ENCODE data around the gene SLC7A6OS. TPM values are rescaled to one million over a fixed set of nuclear protein-coding genes. Genes with fewer than 3 reads are reported as not detected.

The SLC7A6OS gene
- total and polyA plus RNA-seq, 2 experiments from 2014 or later: 16.4 to 17.9 TPM

- H3K4me3 Mint-ChIP-seq: no peak overlapping the region
- peaks cover 10% of the 10 kb centered on the region for H3K4me1 Mint-ChIP-seq
- Histone ChIP-seq H4K20me1 (replicated peaks; ENCODE audit: insufficient read depth) (peaks cover 19% of the 10 kb centered on the region; the same call in 1 of the 2 replicates), H3K27ac (ENCODE audit: low read depth) (no peak overlapping the region), H3K9me2 (ENCODE audit: insufficient read depth) (no peaks in the 10 kb centered on the region), H3F3A (replicated peaks; ENCODE audit: low read depth) (no peaks in the 10 kb centered on the region), H3K27me3 (ENCODE audit: insufficient read depth) (no peaks in the 10 kb centered on the region), H2AFZ (no peak overlapping the region), H3K4me1 (ENCODE audit: insufficient read depth) (no peaks in the 10 kb centered on the region), H3K79me2 (replicated peaks; ENCODE audit: insufficient read depth) (no peaks in the 10 kb centered on the region), H3K4me2 (no peak overlapping the region), H3K36me3 (ENCODE audit: insufficient read depth) (peaks cover 17% of the 10 kb centered on the region; the same call in 1 of the 2 replicates), H3K4me3 (no peak overlapping the region)
- DNase-seq (ENCODE audit: low spot score) (no peak), ATAC-seq (no peak)
- peaks cover 30% of the 10 kb centered on the region for H3K36me3 Mint-ChIP-seq (ENCODE audit: low read depth)
- peaks cover 2% of the 10 kb centered on the region for H3K27me3 Mint-ChIP-seq (ENCODE audit: insufficient read depth, low read depth, poor library complexity)
- H3K27ac Mint-ChIP-seq: no peak overlapping the region
- no peaks in the 10 kb centered on the region for H3K9me3 Mint-ChIP-seq
- TF ChIP-seq, protein P1, sequence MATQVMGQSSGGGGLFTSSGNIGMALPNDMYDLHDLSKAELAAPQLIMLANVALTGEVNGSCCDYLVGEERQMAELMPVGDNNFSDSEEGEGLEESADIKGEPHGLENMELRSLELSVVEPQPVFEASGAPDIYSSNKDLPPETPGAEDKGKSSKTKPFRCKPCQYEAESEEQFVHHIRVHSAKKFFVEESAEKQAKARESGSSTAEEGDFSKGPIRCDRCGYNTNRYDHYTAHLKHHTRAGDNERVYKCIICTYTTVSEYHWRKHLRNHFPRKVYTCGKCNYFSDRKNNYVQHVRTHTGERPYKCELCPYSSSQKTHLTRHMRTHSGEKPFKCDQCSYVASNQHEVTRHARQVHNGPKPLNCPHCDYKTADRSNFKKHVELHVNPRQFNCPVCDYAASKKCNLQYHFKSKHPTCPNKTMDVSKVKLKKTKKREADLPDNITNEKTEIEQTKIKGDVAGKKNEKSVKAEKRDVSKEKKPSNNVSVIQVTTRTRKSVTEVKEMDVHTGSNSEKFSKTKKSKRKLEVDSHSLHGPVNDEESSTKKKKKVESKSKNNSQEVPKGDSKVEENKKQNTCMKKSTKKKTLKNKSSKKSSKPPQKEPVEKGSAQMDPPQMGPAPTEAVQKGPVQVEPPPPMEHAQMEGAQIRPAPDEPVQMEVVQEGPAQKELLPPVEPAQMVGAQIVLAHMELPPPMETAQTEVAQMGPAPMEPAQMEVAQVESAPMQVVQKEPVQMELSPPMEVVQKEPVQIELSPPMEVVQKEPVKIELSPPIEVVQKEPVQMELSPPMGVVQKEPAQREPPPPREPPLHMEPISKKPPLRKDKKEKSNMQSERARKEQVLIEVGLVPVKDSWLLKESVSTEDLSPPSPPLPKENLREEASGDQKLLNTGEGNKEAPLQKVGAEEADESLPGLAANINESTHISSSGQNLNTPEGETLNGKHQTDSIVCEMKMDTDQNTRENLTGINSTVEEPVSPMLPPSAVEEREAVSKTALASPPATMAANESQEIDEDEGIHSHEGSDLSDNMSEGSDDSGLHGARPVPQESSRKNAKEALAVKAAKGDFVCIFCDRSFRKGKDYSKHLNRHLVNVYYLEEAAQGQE (IDR thresholded peaks at IDR 0.05; ENCODE audit: unreplicated experiment): no peak
- TF ChIP-seq, protein P2, sequence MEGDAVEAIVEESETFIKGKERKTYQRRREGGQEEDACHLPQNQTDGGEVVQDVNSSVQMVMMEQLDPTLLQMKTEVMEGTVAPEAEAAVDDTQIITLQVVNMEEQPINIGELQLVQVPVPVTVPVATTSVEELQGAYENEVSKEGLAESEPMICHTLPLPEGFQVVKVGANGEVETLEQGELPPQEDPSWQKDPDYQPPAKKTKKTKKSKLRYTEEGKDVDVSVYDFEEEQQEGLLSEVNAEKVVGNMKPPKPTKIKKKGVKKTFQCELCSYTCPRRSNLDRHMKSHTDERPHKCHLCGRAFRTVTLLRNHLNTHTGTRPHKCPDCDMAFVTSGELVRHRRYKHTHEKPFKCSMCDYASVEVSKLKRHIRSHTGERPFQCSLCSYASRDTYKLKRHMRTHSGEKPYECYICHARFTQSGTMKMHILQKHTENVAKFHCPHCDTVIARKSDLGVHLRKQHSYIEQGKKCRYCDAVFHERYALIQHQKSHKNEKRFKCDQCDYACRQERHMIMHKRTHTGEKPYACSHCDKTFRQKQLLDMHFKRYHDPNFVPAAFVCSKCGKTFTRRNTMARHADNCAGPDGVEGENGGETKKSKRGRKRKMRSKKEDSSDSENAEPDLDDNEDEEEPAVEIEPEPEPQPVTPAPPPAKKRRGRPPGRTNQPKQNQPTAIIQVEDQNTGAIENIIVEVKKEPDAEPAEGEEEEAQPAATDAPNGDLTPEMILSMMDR (conservative IDR thresholded peaks at IDR 0.05; ENCODE audit: low read depth in 2 of 2): no peak
- TF ChIP-seq NANOG (IDR thresholded peaks at IDR 0.05; ENCODE audit: borderline replicate concordance) (no peak), EZH2phosphoT487 (IDR thresholded peaks at IDR 0.05; ENCODE audit: unreplicated experiment) (no peak)
Observed at GRCh38 chr16:68292425-68292824, 18.3 kb downstream of the SLC7A6OS start.

GRCh38 chr16:68291227-68291626 lies 19.5 kb downstream of the SLC7A6OS start:
- Mint-ChIP-seq H3K27ac (no peak overlapping the region), H3K27me3 (ENCODE audit: insufficient read depth, low read depth, poor library complexity) (no peaks in the 10 kb centered on the region), H3K4me1 (peaks cover 8% of the 10 kb centered on the region), H3K36me3 (ENCODE audit: low read depth) (peaks cover 28% of the 10 kb centered on the region), H3K9me3 (no peaks in the 10 kb centered on the region), H3K4me3 (no peak overlapping the region)
- Histone ChIP-seq H4K20me1 (replicated peaks; ENCODE audit: insufficient read depth) (peaks cover 14% of the 10 kb centered on the region; the same call in 1 of the 2 replicates), H2AFZ (no peak overlapping the region), H3K4me1 (ENCODE audit: insufficient read depth) (no peaks in the 10 kb centered on the region), H3K27me3 (ENCODE audit: insufficient read depth) (no peaks in the 10 kb centered on the region), H3K4me3 (no peak overlapping the region), H3K9me2 (ENCODE audit: insufficient read depth) (no peaks in the 10 kb centered on the region), H3F3A (replicated peaks; ENCODE audit: low read depth) (no peaks in the 10 kb centered on the region), H3K79me2 (replicated peaks; ENCODE audit: insufficient read depth) (no peaks in the 10 kb centered on the region), H3K27ac (ENCODE audit: low read depth) (no peak overlapping the region), H3K4me2 (no peak overlapping the region), H3K36me3 (ENCODE audit: insufficient read depth) (peaks cover 11% of the 10 kb centered on the region; the same call in 1 of the 2 replicates)
- ATAC-seq: no peak
- DNase-seq (ENCODE audit: low spot score): no peak
- TF ChIP-seq, protein P1 (IDR thresholded peaks at IDR 0.05; ENCODE audit: unreplicated experiment): no peak
- TF ChIP-seq CREB1 (CRISPR knock-in tag; IDR thresholded peaks at IDR 0.05; ENCODE audit: low read depth): no peak
- no peak for TF ChIP-seq ZNF462 (CRISPR knock-in tag; IDR thresholded peaks at IDR 0.05)
